ENCODE measurements around the gene EGFL7. TPM values are rescaled to one million over a fixed set of nuclear protein-coding genes. Genes with fewer than 3 reads are reported as not detected.

EGFL7 gene
- total RNA-seq, 2 donors from 2014 or later, result 49.3 to 118 TPM

- peaks cover 10% of the 10 kb centered on the region for H3K4me1 ChIP-seq (replicated peaks)
These were observed 26.4 kb downstream of the EGFL7 start for GRCh38 chr9:136689108-136689460.

GRCh38 chr9:136690104-136690805 lies 27.5 kb downstream of the EGFL7 start:
- TF ChIP-seq POLR2A (IDR thresholded peaks at IDR 0.05) (no peak), CTCF (IDR thresholded peaks at IDR 0.05) (no peak), POLR2AphosphoS5 (IDR thresholded peaks at IDR 0.05) (no peak)
- H3K4me1 ChIP-seq (replicated peaks), result peaks cover 10% of the 10 kb centered on the region
- H3K27ac ChIP-seq, result peak overlapping the region in 1 of 2 donors; percentile 17
- WGBS, result 67% methylated on average over 21 of the region's 25 CpGs
- no peaks in the 10 kb centered on the region for H3K9me3 ChIP-seq
- H3K27me3 ChIP-seq (replicated peaks; ENCODE audit: insufficient read depth), result no peaks in the 10 kb centered on the region
- DNase-seq (ENCODE audit: low spot score), result no peak
- intact Hi-C loops (cut with DNase I), result loop anchor here (5.0 kb wide), 1 partner anchor 203 kb away; no protein-coding TSS in a partner anchor
- no peaks in the 10 kb centered on the region for H3K36me3 ChIP-seq
- H3K4me3 ChIP-seq, result no peak overlapping the region

More at GRCh38 chr9:136689108-136689460, 26.4 kb downstream of the EGFL7 start:
- no peak overlapping the region for H3K27ac ChIP-seq
- H3K27me3 ChIP-seq (replicated peaks; ENCODE audit: insufficient read depth), result no peaks in the 10 kb centered on the region
- H3K36me3 ChIP-seq, result no peaks in the 10 kb centered on the region
- H3K9me3 ChIP-seq, result no peaks in the 10 kb centered on the region
- DNase-seq (ENCODE audit: low spot score), result no peak
- 81% methylated on average over 7 of the region's 7 CpGs for WGBS
- H3K4me3 ChIP-seq, result no peak overlapping the region
- intact Hi-C loops (cut with DNase I), result no loop called here
- TF ChIP-seq POLR2A (IDR thresholded peaks at IDR 0.05), result no peak
- TF ChIP-seq CTCF (IDR thresholded peaks at IDR 0.05), result no peak
- TF ChIP-seq POLR2AphosphoS5 (IDR thresholded peaks at IDR 0.05), result no peak

GRCh38 chr9:136690806-136691261 lies 28.1 kb downstream of the EGFL7 start:
- no peaks in the 10 kb centered on the region for H3K36me3 ChIP-seq
- 37% methylated on average over 15 of the region's 15 CpGs for WGBS
- H3K9me3 ChIP-seq, result no peaks in the 10 kb centered on the region
- H3K27me3 ChIP-seq (replicated peaks; ENCODE audit: insufficient read depth), result no peaks in the 10 kb centered on the region
- peaks cover 10% of the 10 kb centered on the region for H3K4me1 ChIP-seq (replicated peaks)
- peak overlapping the region in 1 of 2 donors; percentile 17 for H3K27ac ChIP-seq
- H3K4me3 ChIP-seq, result no peak overlapping the region
- TF ChIP-seq POLR2AphosphoS5 (IDR thresholded peaks at IDR 0.05) (no peak), CTCF (IDR thresholded peaks at IDR 0.05) (no peak), POLR2A (IDR thresholded peaks at IDR 0.05) (no peak)
- intact Hi-C loops (cut with DNase I), result loop anchor here (5.0 kb wide), 1 partner anchor 204 kb away; no protein-coding TSS in a partner anchor
- DNase-seq (ENCODE audit: low spot score), result peak; percentile 33

GRCh38 chr9:136691316-136692184 lies 28.8 kb downstream of the EGFL7 start:
- no peak overlapping the region for H3K27ac ChIP-seq
- H3K27me3 ChIP-seq (replicated peaks; ENCODE audit: insufficient read depth), result no peaks in the 10 kb centered on the region
- no peaks in the 10 kb centered on the region for H3K9me3 ChIP-seq
- TF ChIP-seq POLR2A (IDR thresholded peaks at IDR 0.05) (no peak), POLR2AphosphoS5 (IDR thresholded peaks at IDR 0.05) (no peak), CTCF (IDR thresholded peaks at IDR 0.05) (no peak)
- H3K4me1 ChIP-seq (replicated peaks), result peaks cover 4% of the 10 kb centered on the region
- DNase-seq (ENCODE audit: low spot score), result no peak
- intact Hi-C loops (cut with DNase I), result loop anchor here (5.0 kb wide), 1 partner anchor 204 kb away; no protein-coding TSS in a partner anchor
- no peak overlapping the region for H3K4me3 ChIP-seq
- WGBS, result 89% methylated on average over 27 of the region's 29 CpGs
- no peaks in the 10 kb centered on the region for H3K36me3 ChIP-seq

Data from prostate gland (tissue), 2 donors.